GM12878 (cell line): ENCODE results near the gene NPHS2. TPM values are rescaled to one million over a fixed set of nuclear protein-coding genes. Genes with fewer than 3 reads are reported as not detected.

Experiments used
- ATAC-seq: fragments of 200-7000 bp; cut with Tn5 transposase; 3 replicates; pipeline ENCODE4 v1.9.1; 2020; ENCODE audit warnings: mild to moderate bottlenecking, moderate library complexity
- BruUV-seq: library from RNA; stranded (reverse); fragments of 400-500 nt; replicated peaks from 2 replicates; lab custom pipeline; 2021; lab: Mats Ljungman, UMichigan
- CTCF ChIA-PET: fragments of 300-600 bp; sonication (Branson Sonifier 250); formaldehyde crosslinking; extraction: SDS; loops from one replicate; lab custom pipeline; 2021; ENCODE audit warnings: inconsistent platforms; lab: Yijun Ruan, JAX
- POLR2A ChIA-PET: fragments of 350-600 bp; formaldehyde crosslinking; extraction: SDS; loops from one replicate; lab custom pipeline; 2021; ENCODE audit warnings: inconsistent platforms; lab: Charles Lee
- RAD21 ChIA-PET: fragments of 300-600 bp; sonication (Branson Sonifier 250); formaldehyde crosslinking; loops from one replicate; lab custom pipeline; 2023; ENCODE audit warnings: antibody characterized with exemption; ENCODE audit not compliant: unreplicated experiment; lab: Charles Lee
- SMC1A ChIA-PET: fragments of 300-600 bp; sonication (Branson Sonifier 250); formaldehyde crosslinking; loops from one replicate; lab custom pipeline; 2023; ENCODE audit not compliant: unreplicated experiment, uncharacterized antibody; lab: Charles Lee
- DNase-seq: peaks from one replicate; pipeline ENCODE4 v3.0.0-alpha.2; 2011; ENCODE audit warnings: low read depth, low spot score
- FAIRE-seq: peaks from 3 replicates; lab custom pipeline; 2011; peaks lifted over from hg19 to GRCh38; lab: Jason Lieb, UNC
- H2AFZ ChIP-seq: 2 replicates; pipeline ENCODE4 v1.6.0; 2011; ENCODE audit warnings: low read depth, low read length, control low read depth; ENCODE audit not compliant: control insufficient read depth
- H3K27ac ChIP-seq: 2 replicates; pipeline ENCODE4 v1.5.1; 2011; ENCODE audit warnings: control low read depth; ENCODE audit not compliant: control insufficient read depth, insufficient read depth
- H3K27me3 ChIP-seq, 2 experiments: replicated peaks in 1 of 2; 2 replicates each; pipeline versions ENCODE4 v1.6.0 to v1.6.1; 2011; ENCODE audit warnings: low read length in 1 of 2; ENCODE audit not compliant: control insufficient read depth in 2 of 2, insufficient read depth in 2 of 2
- H3K36me3 ChIP-seq, 2 experiments: 2 replicates each; pipeline ENCODE4 v1.5.1; 2011; ENCODE audit warnings: low read length in 1 of 2; ENCODE audit not compliant: control insufficient read depth in 2 of 2, insufficient read depth in 2 of 2
- H3K4me1 ChIP-seq: 2 replicates; pipeline ENCODE4 v1.6.1; 2011; ENCODE audit warnings: mild to moderate bottlenecking, low read length, moderate library complexity, mixed read lengths; ENCODE audit not compliant: control insufficient read depth, insufficient read depth
- H3K4me2 ChIP-seq: 2 replicates; pipeline ENCODE4 v1.6.0; 2011; ENCODE audit warnings: control low read depth; ENCODE audit not compliant: control insufficient read depth, insufficient read depth
- H3K4me3 ChIP-seq: fragments of 200-600 bp; sonication (generic); 2 replicates; pipeline ENCODE4 v1.5.1; 2016
- H3K79me2 ChIP-seq: 2 replicates; pipeline ENCODE4 v1.6.0; 2011; ENCODE audit warnings: low read length; ENCODE audit not compliant: control insufficient read depth, insufficient read depth
- H3K9ac ChIP-seq: 2 replicates; pipeline ENCODE4 v1.8.0; 2011; ENCODE audit warnings: low read length, control low read depth, mixed read lengths; ENCODE audit not compliant: control insufficient read depth, insufficient read depth
- H3K9me3 ChIP-seq: replicated peaks from 3 replicates; pipeline ENCODE4 v1.5.1; 2011; ENCODE audit warnings: mild to moderate bottlenecking, low read length; ENCODE audit not compliant: control insufficient read depth, insufficient read depth
- H4K20me1 ChIP-seq: 2 replicates; pipeline ENCODE4 v1.6.0; 2011; ENCODE audit not compliant: control insufficient read depth, insufficient read depth
- CREM ChIP-seq: IDR thresholded peaks from 2 replicates; pipeline ENCODE4 v1.6.1; 2014; ENCODE audit warnings: antibody characterized with exemption, low read depth
- PML ChIP-seq: IDR thresholded peaks from 2 replicates; pipeline ENCODE4 v1.6.1; 2012; ENCODE audit warnings: low read length, inconsistent platforms
- SIN3A ChIP-seq: IDR thresholded peaks from 2 replicates; pipeline ENCODE4 v1.6.1; 2012; ENCODE audit warnings: low read depth, low read length, improper control_type of control experiment
- YBX1 ChIP-seq: fragments of 450-650 bp; IDR thresholded peaks from 2 replicates; pipeline ENCODE4 v1.6.1; 2016; ENCODE audit warnings: antibody characterized with exemption
- WGBS: methylation state at CpG from one replicate; pipeline ENCODE4 v1.1.6; 2016; ENCODE audit warnings: low lambda C conversion rate; ENCODE audit not compliant: insufficient replicate concordance, insufficient coverage; ENCODE audit errors: missing lambda C conversion rate; 5-methylcytosine and 5-hydroxymethylcytosine counted together
- in situ Hi-C: fragments of 300-500 bp; cut with MboI; formaldehyde crosslinking; loops from 9 replicates; pipeline ENCODE4 v1.14.3; 2018; ENCODE audit warnings: mixed read lengths
- intact Hi-C: fragments of 100-400 bp; cut with micrococcal nuclease; formaldehyde crosslinking; loops from one replicate; pipeline ENCODE4 v1.14.2; 2022; ENCODE audit not compliant: unreplicated experiment
- polyA plus RNA-seq, 11 experiments: library from polyadenylated mRNA; depleted of rRNA in 4 of 11; unstranded in 6 of 11; stranded (reverse) in 5 of 11; fragments of >200 nt; fragmentation: Nextera tagmentation in 4 of 11; fragmentation: Illumina TruSeq in 1 of 11; extraction: Ambion mirVana in 4 of 11; extraction: Trizol in 1 of 11; gene quantifications; 1 replicate in 1 of 11; 2 replicates in 10 of 11; pipeline versions ENCODE4 v1.2.1 to v1.2.3, GENCODE V29; 2011 to 2016; ENCODE audit warnings: inconsistent platforms in 2 of 11, missing spikeins in 2 of 11, low read depth in 1 of 11
- small RNA-seq: library from RNA; depleted of rRNA; stranded (forward); fragments of <200 nt; gene quantifications from one replicate; pipeline ENCODE3, GENCODE V24; 2014
- total RNA-seq, 4 experiments: library from RNA; depleted of rRNA in 3 of 4; stranded (reverse); fragments of >200 nt in 3 of 4; fragmentation: Illumina TruSeq in 1 of 4; extraction: Trizol in 1 of 4; gene quantifications; 2 replicates each; pipeline versions ENCODE4 v1.2.1 to v1.2.3, GENCODE V29; 2013 to 2021

NPHS2 gene
- total and polyA plus RNA-seq, 10 of the 15 experiments (the other 5 are each of a cell fraction or from before 2014, with no cell fraction given), result not detected

DNA sequence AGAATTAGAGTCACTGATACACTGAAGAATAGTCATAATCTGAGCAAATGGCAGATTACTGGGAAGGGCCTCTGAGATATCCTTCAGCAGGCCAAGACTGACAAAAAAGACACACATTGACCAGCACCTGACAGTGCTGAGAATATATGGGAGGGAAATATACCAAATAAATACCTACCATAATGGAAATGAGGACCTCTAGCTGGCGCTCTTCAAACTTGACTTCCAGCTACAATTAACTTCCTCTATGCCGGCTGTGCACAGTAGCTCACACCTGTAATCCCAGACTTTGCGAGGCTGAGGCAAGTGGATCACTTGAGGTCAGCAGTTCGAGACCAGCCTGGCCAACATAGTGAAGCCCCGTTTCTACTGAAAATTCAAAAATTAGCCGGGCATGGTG, 69.5 kb downstream of the NPHS2 start:
- no peak for FAIRE-seq
- no peaks in the 10 kb centered on the region for H3K36me3 ChIP-seq
- SMC1A ChIA-PET, result no interaction called here
- H3K79me2 ChIP-seq, result no peaks in the 10 kb centered on the region
- no peak for DNase-seq
- in situ Hi-C loops (no loop called here), intact Hi-C loops (no loop called here)
- no peak overlapping the region for H3K9ac ChIP-seq
- H2AFZ ChIP-seq, result no peak overlapping the region
- POLR2A ChIA-PET, result no interaction called here
- no peak overlapping the region for H3K4me3 ChIP-seq
- no peak for ATAC-seq
- RAD21 ChIA-PET, result no interaction called here
- no peak overlapping the region for H3K27ac ChIP-seq
- CTCF ChIA-PET, result interaction anchor here (0.6 to 1.6 kb wide), 2 partner anchors 9 kb away, joined by 3 read pairs; no protein-coding TSS in a partner anchor
- BruUV-seq, result no TSS peak
- H3K4me1 ChIP-seq, result no peaks in the 10 kb centered on the region
- H3K4me2 ChIP-seq, result no peak overlapping the region
- WGBS, result 41% methylated on average over 6 of the region's 6 CpGs
- no peaks in the 10 kb centered on the region for H4K20me1 ChIP-seq
- no peaks in the 10 kb centered on the region for H3K9me3 ChIP-seq
- no peak for TF ChIP-seq SIN3A
- no peak for TF ChIP-seq PML
- no peak for TF ChIP-seq CREM
- TF ChIP-seq YBX1, result no peak
- no peaks in the 10 kb centered on the region for H3K27me3 ChIP-seq

Small RNA genes lying within 50 kb of the gene (small RNA-seq; reads per million reads assigned to genes)
- gene RNU5F-2P, result not detected

Other genes with a start within 250 kb of the NPHS2 start
- 0.34 and 0.54 TPM in 2 replicates for gene AXDND1, start 210.0 kb downstream of the NPHS2 start, total RNA-seq (2014; rRNA removed)
- gene AXDND1, start 210.0 kb downstream of the NPHS2 start, total RNA-seq (2014; rRNA removed; fragmentation: Illumina TruSeq; extraction: Trizol), result 0.54 and 0.83 TPM in 2 replicates
- gene AXDND1, start 210.0 kb downstream of the NPHS2 start, total RNA-seq (2021), result 0.40 and 0.49 TPM in 2 replicates
- gene AXDND1, start 210.0 kb downstream of the NPHS2 start, polyA plus RNA-seq (2011; rRNA removed), result 0.35 and 0.76 TPM in 2 replicates
- 0.12 TPM in 1 of 2 replicates, not detected in the other for gene AXDND1, start 210.0 kb downstream of the NPHS2 start, polyA plus RNA-seq (2014; fragmentation: Illumina TruSeq; extraction: Trizol)
- gene AXDND1, start 210.0 kb downstream of the NPHS2 start, polyA plus RNA-seq (2014; fragmentation: Nextera tagmentation; extraction: Ambion mirVana), result under 1 TPM; 0.16 to 0.27 TPM
- 0.18 and 0.59 TPM in 2 replicates for gene AXDND1, start 210.0 kb downstream of the NPHS2 start, polyA plus RNA-seq (2014; rRNA removed)
- under 1 TPM; 0.78 to 0.84 TPM for gene AXDND1, start 210.0 kb downstream of the NPHS2 start, polyA plus RNA-seq (2016; fragmentation: Nextera tagmentation; extraction: Ambion mirVana)
- not detected in 2 replicates for gene TDRD5, start 15.9 kb upstream of the NPHS2 start, total RNA-seq (2014; rRNA removed)
- gene TDRD5, start 15.9 kb upstream of the NPHS2 start, total RNA-seq (2014; rRNA removed; fragmentation: Illumina TruSeq; extraction: Trizol), result not detected in 2 replicates
- gene TDRD5, start 15.9 kb upstream of the NPHS2 start, total RNA-seq (2021), result not detected in 2 replicates
- 0.01 TPM in 1 of 2 replicates, not detected in the other for gene TDRD5, start 15.9 kb upstream of the NPHS2 start, polyA plus RNA-seq (2011; rRNA removed)
- not detected in 2 replicates for gene TDRD5, start 15.9 kb upstream of the NPHS2 start, polyA plus RNA-seq (2014; fragmentation: Illumina TruSeq; extraction: Trizol)
- gene TDRD5, start 15.9 kb upstream of the NPHS2 start, polyA plus RNA-seq (2014; fragmentation: Nextera tagmentation; extraction: Ambion mirVana), result not detected
- gene TDRD5, start 15.9 kb upstream of the NPHS2 start, polyA plus RNA-seq (2014; rRNA removed), result not detected in 2 replicates
- not detected for gene TDRD5, start 15.9 kb upstream of the NPHS2 start, polyA plus RNA-seq (2016; fragmentation: Nextera tagmentation; extraction: Ambion mirVana)
- gene FAM163A, start 167.3 kb upstream of the NPHS2 start, total RNA-seq (2014; rRNA removed), result not detected in 2 replicates
- gene FAM163A, start 167.3 kb upstream of the NPHS2 start, total RNA-seq (2014; rRNA removed; fragmentation: Illumina TruSeq; extraction: Trizol), result not detected in 2 replicates
- not detected in 2 replicates for gene FAM163A, start 167.3 kb upstream of the NPHS2 start, total RNA-seq (2021)
- not detected in 2 replicates for gene FAM163A, start 167.3 kb upstream of the NPHS2 start, polyA plus RNA-seq (2011; rRNA removed)
- gene FAM163A, start 167.3 kb upstream of the NPHS2 start, polyA plus RNA-seq (2014; fragmentation: Illumina TruSeq; extraction: Trizol), result not detected in 2 replicates
- not detected for gene FAM163A, start 167.3 kb upstream of the NPHS2 start, polyA plus RNA-seq (2014; fragmentation: Nextera tagmentation; extraction: Ambion mirVana)
- gene FAM163A, start 167.3 kb upstream of the NPHS2 start, polyA plus RNA-seq (2014; rRNA removed), result not detected in 2 replicates
- not detected for gene FAM163A, start 167.3 kb upstream of the NPHS2 start, polyA plus RNA-seq (2016; fragmentation: Nextera tagmentation; extraction: Ambion mirVana)